K562 (cell line): ENCODE data around the gene PHF21A. TPM values are rescaled to one million over a fixed set of nuclear protein-coding genes. Genes with fewer than 3 reads are reported as not detected.

Experiments used
- ASH1L ChIP-seq: fragments of 450-650 bp; IDR thresholded peaks from 2 replicates; pipeline ENCODE4 v1.6.1; 2018; ENCODE audit warnings: borderline replicate concordance, mild to moderate bottlenecking, low read depth; ENCODE audit not compliant: partially characterized antibody
- FOXJ2 ChIP-seq: fragments of 200-800 bp; sonication (Bioruptor generic); IDR thresholded peaks from 2 replicates; pipeline ENCODE4 v1.6.1; 2016; ENCODE audit warnings: missing genetic modification characterization, missing compliant biosample characterization
- GATAD2B ChIP-seq: fragments of 450-650 bp; IDR thresholded peaks from 2 replicates; pipeline ENCODE4 v1.6.1; 2017; ENCODE audit warnings: mild to moderate bottlenecking, borderline replicate concordance
- HDAC6 ChIP-seq: IDR thresholded peaks from 2 replicates; pipeline ENCODE4 v1.6.1; 2012; ENCODE audit warnings: low read depth, mild to moderate bottlenecking, control low read depth, inconsistent platforms, low read length, moderate library complexity
- KAT7 ChIP-seq: sonication (generic); formaldehyde crosslinking; IDR thresholded peaks from 2 replicates; pipeline ENCODE4 v1.8.0; 2022; ENCODE audit warnings: missing genetic modification reagents, mild to moderate bottlenecking, borderline replicate concordance
- LCOR ChIP-seq: sonication (generic); formaldehyde crosslinking; IDR thresholded peaks from 2 replicates; pipeline ENCODE4 v1.8.0; 2022; ENCODE audit warnings: mild to moderate bottlenecking, missing genetic modification reagents
- NBN ChIP-seq: fragments of 450-650 bp; IDR thresholded peaks from 2 replicates; pipeline ENCODE4 v1.6.1; 2016; ENCODE audit warnings: low read depth, mild to moderate bottlenecking
- NCOA4 ChIP-seq: fragments of 450-650 bp; IDR thresholded peaks from 2 replicates; pipeline ENCODE4 v1.6.1; 2018; ENCODE audit warnings: mild to moderate bottlenecking; ENCODE audit not compliant: partially characterized antibody
- NR2C2 ChIP-seq, 2 experiments: fragments of 200-800 bp in 1 of 2; sonication (Bioruptor generic) in 1 of 2; sonication (generic) in 1 of 2; formaldehyde crosslinking in 1 of 2; IDR thresholded peaks; 2 replicates each; pipeline versions ENCODE4 v1.6.1 to v1.8.0; 2016 to 2022; ENCODE audit warnings: mild to moderate bottlenecking in 1 of 2, missing compliant biosample characterization in 1 of 2, missing genetic modification characterization in 1 of 2, missing genetic modification reagents in 1 of 2
- PHF20 ChIP-seq: fragments of 450-650 bp; IDR thresholded peaks from 2 replicates; pipeline ENCODE4 v1.6.1; 2018; ENCODE audit not compliant: partially characterized antibody
- POLR2G ChIP-seq: fragments of 200-400 bp; formaldehyde crosslinking; IDR thresholded peaks from 2 replicates; pipeline ENCODE4 v1.6.1; 2017; ENCODE audit warnings: low read depth, mild to moderate bottlenecking, antibody characterized with exemption, low read length, moderate library complexity
- PPARD ChIP-seq: fragments of 250-450 bp; sonication (Bioruptor Pico); IDR thresholded peaks from 2 replicates; pipeline ENCODE4 v1.8.0; 2022; ENCODE audit warnings: inconsistent platforms, mild to moderate bottlenecking, moderate library complexity
- RB1 ChIP-seq: fragments of 450-650 bp; IDR thresholded peaks from 2 replicates; pipeline ENCODE4 v1.6.1; 2017; ENCODE audit warnings: low read depth, mild to moderate bottlenecking
- RBM17 ChIP-seq: fragments of 200-400 bp; formaldehyde crosslinking; IDR thresholded peaks from 2 replicates; pipeline ENCODE4 v1.6.1; 2017; ENCODE audit warnings: low read depth, mild to moderate bottlenecking, low read length, borderline replicate concordance
- U2AF1 ChIP-seq: fragments of 200-400 bp; formaldehyde crosslinking; optimal IDR thresholded peaks from 2 replicates; pipeline ENCODE3; 2017; ENCODE audit warnings: mild to moderate bottlenecking, low read depth, low read length, moderate library complexity
- XRCC4 ChIP-seq: IDR thresholded peaks from one replicate; pipeline ENCODE4 v1.6.1; 2011; ENCODE audit not compliant: insufficient read depth, insufficient read length; ENCODE audit errors: extremely low read depth
- ZFP36 ChIP-seq: fragments of 150-350 bp; IDR thresholded peaks from 2 replicates; pipeline ENCODE4 v1.6.1; 2018; ENCODE audit warnings: low read length, low read depth; ENCODE audit not compliant: partially characterized antibody
- ZNF124 ChIP-seq: sonication (generic); formaldehyde crosslinking; IDR thresholded peaks from 2 replicates; pipeline ENCODE4 v1.8.1; 2022; ENCODE audit warnings: missing genetic modification reagents
- ZNF143 ChIP-seq: sonication (generic); formaldehyde crosslinking; IDR thresholded peaks from 2 replicates; pipeline ENCODE4 v1.9.0; 2022; ENCODE audit warnings: mild to moderate bottlenecking, missing genetic modification reagents
- polyA plus RNA-seq, 8 experiments: library from polyadenylated mRNA; depleted of rRNA in 4 of 8; stranded (reverse) in 5 of 8; unstranded in 3 of 8; fragments of >200 nt; fragmentation: Nextera tagmentation in 2 of 8; fragmentation: Illumina TruSeq in 1 of 8; extraction: Ambion mirVana in 2 of 8; extraction: Trizol in 1 of 8; gene quantifications; 2 replicates each; pipeline versions ENCODE4 v1.2.1 to v1.2.3, GENCODE V29; 2011 to 2014; ENCODE audit warnings: inconsistent platforms in 1 of 8, missing spikeins in 1 of 8
- total RNA-seq, 7 experiments: library from RNA; depleted of rRNA in 6 of 7; stranded (reverse); fragments of >200 nt in 6 of 7; fragmentation: Illumina TruSeq in 2 of 7; extraction: Trizol in 2 of 7; gene quantifications; 2 replicates each; pipeline versions ENCODE4 v1.2.1 to v1.2.3, GENCODE V29; 2011 to 2021; ENCODE audit warnings: low replicate concordance in 1 of 7
- TF ChIP-seq, protein P1 (sequence below): fragments of 250-450 bp; sonication (Bioruptor Pico); IDR thresholded peaks from 2 replicates; pipeline ENCODE4 v1.4.0; 2020; ENCODE audit warnings: mild to moderate bottlenecking
- TF ChIP-seq, protein P2 (sequence below): fragments of 250-450 bp; sonication (Bioruptor Pico); IDR thresholded peaks from 2 replicates; pipeline ENCODE4 v1.4.0; 2020
- TF ChIP-seq, protein P3 (sequence below): fragments of 450-650 bp; formaldehyde crosslinking; IDR thresholded peaks from 2 replicates; pipeline ENCODE4 v1.4.0; 2020; ENCODE audit warnings: mild to moderate bottlenecking, moderate library complexity

Gene PHF21A
- total and polyA plus RNA-seq, 9 of the 15 experiments (the other 6 are each of a cell fraction or from before 2014, with no cell fraction given): 1.5 to 32.4 (median 10.7) TPM

DNA sequence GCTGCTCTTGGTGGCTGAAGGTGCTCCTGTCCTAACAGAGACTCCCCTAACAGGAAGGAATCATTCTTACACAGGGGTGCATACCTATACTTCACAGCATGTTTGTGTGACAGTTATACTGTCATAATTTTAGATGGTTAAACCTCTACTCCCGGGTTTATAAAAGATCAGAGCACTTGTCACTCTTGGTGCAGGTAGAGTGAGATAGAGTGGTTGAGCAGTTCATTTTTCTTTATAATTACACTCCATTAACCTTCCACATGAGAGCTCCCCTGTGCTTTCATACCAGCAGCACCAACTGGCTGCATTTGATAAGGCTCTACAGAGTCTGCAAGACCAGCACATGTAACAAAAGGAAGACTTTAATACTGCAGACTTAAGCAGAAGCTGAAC is 125.9 kb downstream of the PHF21A start (continued):
- TF ChIP-seq RB1 (no peak), U2AF1 (no peak), ASH1L (no peak), NCOA4 (no peak), ZNF143 (CRISPR knock-in tag) (no peak), NBN (0 out of 2 replicates have a peak, but pooled peaks have one; percentile 25), GATAD2B (no peak), RBM17 (no peak), KAT7 (CRISPR knock-in tag) (no peak; the same call in 1 of the 2 replicates), NR2C2 (CRISPR knock-in tag; IDR thresholded peaks at IDR 0.05) (no peak), NR2C2 (tag; IDR thresholded peaks at IDR 0.05) (no peak), FOXJ2 (no peak), HDAC6 (no peak), PPARD (CRISPR knock-in tag) (no peak), LCOR (no peak), ZFP36 (no peak), ZNF124 (CRISPR knock-in tag) (no peak), PHF20 (no peak), POLR2G (no peak), XRCC4 (no peak)
- TF ChIP-seq, protein P1, sequence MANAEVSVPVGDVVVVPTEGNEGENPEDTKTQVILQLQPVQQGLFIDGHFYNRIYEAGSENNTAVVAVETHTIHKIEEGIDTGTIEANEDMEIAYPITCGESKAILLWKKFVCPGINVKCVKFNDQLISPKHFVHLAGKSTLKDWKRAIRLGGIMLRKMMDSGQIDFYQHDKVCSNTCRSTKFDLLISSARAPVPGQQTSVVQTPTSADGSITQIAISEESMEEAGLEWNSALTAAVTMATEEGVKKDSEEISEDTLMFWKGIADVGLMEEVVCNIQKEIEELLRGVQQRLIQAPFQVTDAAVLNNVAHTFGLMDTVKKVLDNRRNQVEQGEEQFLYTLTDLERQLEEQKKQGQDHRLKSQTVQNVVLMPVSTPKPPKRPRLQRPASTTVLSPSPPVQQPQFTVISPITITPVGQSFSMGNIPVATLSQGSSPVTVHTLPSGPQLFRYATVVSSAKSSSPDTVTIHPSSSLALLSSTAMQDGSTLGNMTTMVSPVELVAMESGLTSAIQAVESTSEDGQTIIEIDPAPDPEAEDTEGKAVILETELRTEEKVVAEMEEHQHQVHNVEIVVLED (CRISPR knock-in tag): no peak
- TF ChIP-seq, protein P2, sequence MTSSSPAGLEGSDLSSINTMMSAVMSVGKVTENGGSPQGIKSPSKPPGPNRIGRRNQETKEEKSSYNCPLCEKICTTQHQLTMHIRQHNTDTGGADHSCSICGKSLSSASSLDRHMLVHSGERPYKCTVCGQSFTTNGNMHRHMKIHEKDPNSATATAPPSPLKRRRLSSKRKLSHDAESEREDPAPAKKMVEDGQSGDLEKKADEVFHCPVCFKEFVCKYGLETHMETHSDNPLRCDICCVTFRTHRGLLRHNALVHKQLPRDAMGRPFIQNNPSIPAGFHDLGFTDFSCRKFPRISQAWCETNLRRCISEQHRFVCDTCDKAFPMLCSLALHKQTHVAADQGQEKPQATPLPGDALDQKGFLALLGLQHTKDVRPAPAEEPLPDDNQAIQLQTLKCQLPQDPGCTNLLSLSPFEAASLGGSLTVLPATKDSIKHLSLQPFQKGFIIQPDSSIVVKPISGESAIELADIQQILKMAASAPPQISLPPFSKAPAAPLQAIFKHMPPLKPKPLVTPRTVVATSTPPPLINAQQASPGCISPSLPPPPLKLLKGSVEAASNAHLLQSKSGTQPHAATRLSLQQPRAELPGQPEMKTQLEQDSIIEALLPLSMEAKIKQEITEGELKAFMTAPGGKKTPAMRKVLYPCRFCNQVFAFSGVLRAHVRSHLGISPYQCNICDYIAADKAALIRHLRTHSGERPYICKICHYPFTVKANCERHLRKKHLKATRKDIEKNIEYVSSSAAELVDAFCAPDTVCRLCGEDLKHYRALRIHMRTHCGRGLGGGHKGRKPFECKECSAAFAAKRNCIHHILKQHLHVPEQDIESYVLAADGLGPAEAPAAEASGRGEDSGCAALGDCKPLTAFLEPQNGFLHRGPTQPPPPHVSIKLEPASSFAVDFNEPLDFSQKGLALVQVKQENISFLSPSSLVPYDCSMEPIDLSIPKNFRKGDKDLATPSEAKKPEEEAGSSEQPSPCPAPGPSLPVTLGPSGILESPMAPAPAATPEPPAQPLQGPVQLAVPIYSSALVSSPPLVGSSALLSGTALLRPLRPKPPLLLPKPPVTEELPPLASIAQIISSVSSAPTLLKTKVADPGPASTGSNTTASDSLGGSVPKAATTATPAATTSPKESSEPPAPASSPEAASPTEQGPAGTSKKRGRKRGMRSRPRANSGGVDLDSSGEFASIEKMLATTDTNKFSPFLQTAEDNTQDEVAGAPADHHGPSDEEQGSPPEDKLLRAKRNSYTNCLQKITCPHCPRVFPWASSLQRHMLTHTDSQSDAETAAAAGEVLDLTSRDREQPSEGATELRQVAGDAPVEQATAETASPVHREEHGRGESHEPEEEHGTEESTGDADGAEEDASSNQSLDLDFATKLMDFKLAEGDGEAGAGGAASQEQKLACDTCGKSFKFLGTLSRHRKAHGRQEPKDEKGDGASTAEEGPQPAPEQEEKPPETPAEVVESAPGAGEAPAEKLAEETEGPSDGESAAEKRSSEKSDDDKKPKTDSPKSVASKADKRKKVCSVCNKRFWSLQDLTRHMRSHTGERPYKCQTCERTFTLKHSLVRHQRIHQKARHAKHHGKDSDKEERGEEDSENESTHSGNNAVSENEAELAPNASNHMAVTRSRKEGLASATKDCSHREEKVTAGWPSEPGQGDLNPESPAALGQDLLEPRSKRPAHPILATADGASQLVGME (CRISPR knock-in tag): no peak
- TF ChIP-seq, protein P3, sequence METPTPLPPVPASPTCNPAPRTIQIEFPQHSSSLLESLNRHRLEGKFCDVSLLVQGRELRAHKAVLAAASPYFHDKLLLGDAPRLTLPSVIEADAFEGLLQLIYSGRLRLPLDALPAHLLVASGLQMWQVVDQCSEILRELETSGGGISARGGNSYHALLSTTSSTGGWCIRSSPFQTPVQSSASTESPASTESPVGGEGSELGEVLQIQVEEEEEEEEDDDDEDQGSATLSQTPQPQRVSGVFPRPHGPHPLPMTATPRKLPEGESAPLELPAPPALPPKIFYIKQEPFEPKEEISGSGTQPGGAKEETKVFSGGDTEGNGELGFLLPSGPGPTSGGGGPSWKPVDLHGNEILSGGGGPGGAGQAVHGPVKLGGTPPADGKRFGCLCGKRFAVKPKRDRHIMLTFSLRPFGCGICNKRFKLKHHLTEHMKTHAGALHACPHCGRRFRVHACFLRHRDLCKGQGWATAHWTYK (CRISPR knock-in tag): no peak
